ENCODE results near the gene TBCK. TPM values are rescaled to one million over a fixed set of nuclear protein-coding genes. Genes with fewer than 3 reads are reported as not detected.

The TBCK gene
- total and polyA plus RNA-seq, 2 of the 13 experiments (the other 11 are each of a cell fraction or from before 2014, with no cell fraction given): 51.0 to 62.4 TPM

DNA sequence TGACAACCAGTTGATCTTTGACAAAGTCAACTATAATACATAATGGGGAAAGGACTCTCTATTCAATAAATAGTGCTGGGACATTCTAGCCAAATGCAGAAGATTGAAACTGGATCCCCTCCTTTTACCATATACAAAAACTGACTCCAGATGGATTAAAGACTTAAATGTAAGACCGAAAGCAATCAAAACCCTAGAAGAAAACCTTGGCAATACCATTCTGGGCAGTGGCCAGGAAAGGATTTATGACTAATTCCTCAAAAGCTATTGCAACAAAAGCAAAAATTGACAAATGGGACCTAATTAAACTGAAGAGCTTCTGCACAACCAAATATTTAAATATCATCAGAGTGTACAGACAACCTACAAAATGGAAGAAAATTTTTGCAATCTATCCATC, 235.6 kb downstream of the TBCK start:
- ATAC-seq: no peak
- H4K20me1 ChIP-seq (ENCODE audit: insufficient read depth, low read length): no peaks in the 10 kb centered on the region
- H3K9me3 ChIP-seq (ENCODE audit: low read length): 0 out of 2 replicates have a peak, but pooled peaks cover 3% of the 10 kb centered on the region
- no peak overlapping the region for H3K9ac ChIP-seq (ENCODE audit: insufficient read depth, low read depth, low read length)
- H3K4me3 ChIP-seq (replicated peaks in 1 of 3; ENCODE audit: insufficient read depth in 1 of 3, low read depth in 2 of 3, low read length in 3 of 3): no peak overlapping the region
- intact Hi-C loops (cut with micrococcal nuclease; ENCODE audit: unreplicated experiment) (no loop called here), in situ Hi-C loops (cut with HindIII; ENCODE audit: extremely low pct_ligation_motif_present, low pct_unique_long_range_greater_than_20kb) (no loop called here)
- no peaks in the 10 kb centered on the region for H3K79me2 ChIP-seq (ENCODE audit: insufficient read depth, low read length)
- no peak overlapping the region for H3K4me2 ChIP-seq (ENCODE audit: low read depth, low read length)
- ChIA-PET CTCF (ENCODE audit: low intra/inter-chr PET ratio, low total read pairs) (no interaction called here), POLR2A (no interaction called here)
- H3K27ac ChIP-seq (ENCODE audit: extremely low read length, insufficient read depth, low read length): no peak overlapping the region
- H3K36me3 ChIP-seq (replicated peaks in 1 of 2; ENCODE audit: control insufficient read depth in 1 of 2, insufficient read depth in 2 of 2, low read length in 2 of 2): peaks cover 3 to 18% of the 10 kb centered on the region in 2 experiments; a peak in 4 of 5 replicates
- no peak for FAIRE-seq
- no peak for DNase-seq (ENCODE audit: low spot score)
- no peaks in the 10 kb centered on the region for H3K27me3 ChIP-seq (ENCODE audit: control insufficient read depth in 1 of 2, insufficient read depth in 2 of 2, low read length in 2 of 2)
- BruUV-seq (replicated peaks): TSS peak; percentile 17
- no peak overlapping the region for H2AFZ ChIP-seq (ENCODE audit: low read length)
- 100% methylated on average over 1 of the region's 1 CpG for WGBS (ENCODE audit: low lambda C conversion rate)
- no peaks in the 10 kb centered on the region for H3K4me1 ChIP-seq (ENCODE audit: insufficient read depth, low read length)
- TF ChIP-seq NAIF1 (CRISPR knock-in tag; IDR thresholded peaks at IDR 0.05; ENCODE audit: borderline replicate concordance): no peak
- no peak for TF ChIP-seq BCL6 (CRISPR knock-in tag; IDR thresholded peaks at IDR 0.05)

- no peak overlapping the region for H2AFZ ChIP-seq (ENCODE audit: low read length)
- in situ Hi-C loops (cut with HindIII; ENCODE audit: extremely low pct_ligation_motif_present, low pct_unique_long_range_greater_than_20kb) (no loop called here), intact Hi-C loops (cut with micrococcal nuclease; ENCODE audit: unreplicated experiment) (no loop called here)
- 96% methylated on average over 2 of the region's 2 CpGs for WGBS (ENCODE audit: low lambda C conversion rate)
- no peak overlapping the region for H3K9ac ChIP-seq (ENCODE audit: insufficient read depth, low read depth, low read length)
- H3K79me2 ChIP-seq (ENCODE audit: insufficient read depth, low read length): no peaks in the 10 kb centered on the region
- no peaks in the 10 kb centered on the region for H4K20me1 ChIP-seq (ENCODE audit: insufficient read depth, low read length)
- 0 out of 2 replicates have a peak, but pooled peaks cover 3% of the 10 kb centered on the region for H3K9me3 ChIP-seq (ENCODE audit: low read length)
- DNase-seq (ENCODE audit: low spot score) (no peak), FAIRE-seq (no peak), ATAC-seq (no peak)
- no TSS peak for BruUV-seq (replicated peaks)
- ChIA-PET POLR2A (no interaction called here), CTCF (ENCODE audit: low intra/inter-chr PET ratio, low total read pairs) (no interaction called here)
- H3K4me1 ChIP-seq (ENCODE audit: insufficient read depth, low read length): no peaks in the 10 kb centered on the region
- H3K4me2 ChIP-seq (ENCODE audit: low read depth, low read length): no peak overlapping the region
- no peak overlapping the region for H3K4me3 ChIP-seq (replicated peaks in 1 of 3; ENCODE audit: insufficient read depth in 1 of 3, low read depth in 2 of 3, low read length in 3 of 3)
- no peak for TF ChIP-seq AHR (CRISPR knock-in tag; IDR thresholded peaks at IDR 0.05)
- H3K27ac ChIP-seq (ENCODE audit: extremely low read length, insufficient read depth, low read length): no peak overlapping the region
- no peaks in the 10 kb centered on the region for H3K27me3 ChIP-seq (ENCODE audit: control insufficient read depth in 1 of 2, insufficient read depth in 2 of 2, low read length in 2 of 2)
- peaks cover 4 to 21% of the 10 kb centered on the region in 2 experiments; a peak in 4 of 5 replicates for H3K36me3 ChIP-seq (replicated peaks in 1 of 2; ENCODE audit: control insufficient read depth in 1 of 2, insufficient read depth in 2 of 2, low read length in 2 of 2)
Observed at GRCh38 chr4:106079616-106080015, 236.4 kb downstream of the TBCK start.
